NCI-H82 treated with DMSO at 0.1 percent for 48 hours (cell line): ENCODE measurements around the gene HAUS1.
"Not testable (repeated sequence)": the region's sequence is repeated elsewhere in the genome, so short reads cannot be mapped to it uniquely, and the experiment has no call there.

ENCODE experiments used
- DNase-seq: peaks from one replicate; lab custom pipeline; 2025; ENCODE audit not compliant: unreplicated experiment; lab: John Stamatoyannopoulos, UW

The HAUS1 gene

DNA sequence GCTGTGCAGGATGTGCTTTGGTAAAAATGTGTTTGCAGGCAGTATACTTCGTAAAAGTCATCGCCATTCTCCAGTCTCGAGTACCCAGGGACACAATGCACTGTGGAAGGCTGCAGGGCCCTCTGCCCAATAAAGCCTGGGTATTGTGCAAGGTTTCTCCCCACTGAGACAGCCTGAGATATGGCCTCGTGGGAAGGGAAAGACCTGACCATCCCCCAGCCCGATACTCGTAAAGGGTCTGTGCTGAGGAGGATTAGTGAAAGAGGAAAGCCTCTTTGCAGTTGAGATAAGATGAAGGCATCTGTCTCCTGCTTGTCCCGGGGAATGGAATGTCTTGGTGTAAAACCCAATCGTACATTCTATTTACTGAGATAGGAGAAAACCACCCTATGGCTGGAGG, 15.7 kb upstream of the HAUS1 start:
- DNase-seq = peak; percentile 74

- no peak for DNase-seq
These were observed 8.7 kb upstream of the HAUS1 start for GRCh38 chr18:46095532-46095931.

DNA sequence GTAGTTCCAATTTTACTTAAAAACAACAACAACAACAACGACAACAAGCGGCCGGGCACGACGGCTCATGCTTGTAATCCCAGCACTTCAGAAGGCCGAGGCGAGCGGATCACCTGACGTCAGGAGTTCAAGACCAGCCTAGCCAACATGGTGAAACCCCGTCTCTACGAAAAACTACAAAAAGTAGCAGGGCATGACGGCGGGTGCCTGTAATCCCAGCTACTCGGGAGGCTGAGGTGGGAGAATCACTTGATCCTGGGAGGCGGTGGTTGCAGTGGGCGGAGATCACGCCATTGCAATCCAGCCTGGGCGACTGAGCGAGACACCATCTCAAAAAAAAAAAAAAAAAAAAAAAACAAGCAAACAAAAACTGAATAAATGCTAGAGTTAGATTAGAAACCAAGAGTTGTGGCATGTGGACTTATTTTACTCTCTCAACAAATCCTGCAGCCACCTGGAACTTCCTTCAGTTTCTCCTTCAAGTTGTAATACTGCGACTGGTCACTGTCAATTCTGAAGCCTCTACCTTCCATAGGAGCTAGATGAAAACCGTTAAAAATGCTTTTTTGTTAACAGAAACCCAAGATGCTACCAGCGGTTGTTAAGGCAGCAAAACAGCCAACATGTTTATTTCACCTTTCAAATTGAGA, 7.4 kb upstream of the HAUS1 start:
- no peak for DNase-seq

- no peak for DNase-seq
These were observed 6.8 kb upstream of the HAUS1 start for GRCh38 chr18:46097431-46097800.

DNA sequence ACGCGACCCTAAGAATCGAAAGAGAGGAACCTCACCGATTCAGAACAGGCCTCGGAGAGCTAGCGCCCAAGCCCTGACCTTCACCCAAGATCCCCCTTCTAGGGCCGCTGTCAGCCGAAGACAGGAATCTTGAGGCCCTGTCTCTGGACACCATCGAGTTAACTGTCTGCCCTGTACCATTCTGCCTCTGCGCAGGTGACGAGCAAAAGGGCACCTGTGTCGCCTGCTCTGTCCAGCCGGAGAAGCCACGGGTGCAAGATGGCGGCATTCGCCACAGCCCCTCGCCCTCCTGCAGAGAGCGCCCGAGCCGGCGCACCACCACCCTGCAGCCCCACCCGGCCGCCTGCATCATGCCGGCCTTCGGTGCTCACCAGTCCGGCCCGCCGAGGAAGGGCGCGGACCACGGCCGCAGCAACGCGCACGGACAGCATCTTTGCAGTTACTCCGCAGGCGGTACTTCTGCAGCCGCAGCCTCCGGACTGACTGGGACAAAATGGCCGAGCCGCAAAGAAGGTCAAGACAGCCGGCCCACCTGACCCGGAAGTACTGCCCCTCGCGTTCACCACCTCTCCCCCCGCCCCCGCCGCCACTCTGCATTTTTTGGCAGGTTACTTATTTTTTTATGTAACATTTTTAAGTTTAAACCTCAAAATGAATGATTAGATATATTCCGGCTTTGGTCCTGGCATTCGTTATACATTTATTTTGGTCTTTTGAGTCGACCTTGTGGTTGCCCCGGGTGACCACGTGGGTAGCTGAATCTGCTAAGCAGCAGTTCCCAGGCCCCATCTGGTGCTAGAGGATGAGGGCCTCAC, 6.2 kb upstream of the HAUS1 start, which contains the start of gene ATP5F1A:
ATP5F1A (minus strand) TSS at position 496 of the 815 bp plus-strand sequence; CDS start at position 431, 65 bp downstream.
- peak; percentile 89 for DNase-seq

GRCh38 chr18:46098616-46098933, 5.6 kb upstream of the HAUS1 start:
- peak; percentile 92 for DNase-seq

GRCh38 chr18:46099463-46099862, 4.7 kb upstream of the HAUS1 start:
- DNase-seq = no peak

DNA sequence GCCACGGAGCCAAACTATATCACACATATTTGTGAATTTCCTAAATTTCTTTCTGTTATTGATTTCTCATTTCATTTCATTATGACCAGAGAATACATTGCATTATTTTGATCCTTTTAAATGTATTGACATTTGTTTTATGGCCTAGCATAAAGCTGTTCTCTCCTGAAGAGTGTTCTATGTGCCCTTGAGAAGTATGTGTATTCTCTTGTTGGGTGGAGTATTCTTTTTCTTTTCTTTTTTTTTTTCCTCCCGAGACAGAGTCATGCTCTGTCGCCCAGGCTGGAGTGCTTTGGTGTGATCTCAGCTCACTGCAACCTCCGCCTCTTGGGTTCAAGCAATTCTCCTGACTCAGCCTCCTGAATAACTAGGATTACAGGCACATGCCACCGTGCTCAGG, 5.2 kb downstream of the HAUS1 start:
- DNase-seq = no peak

DNA sequence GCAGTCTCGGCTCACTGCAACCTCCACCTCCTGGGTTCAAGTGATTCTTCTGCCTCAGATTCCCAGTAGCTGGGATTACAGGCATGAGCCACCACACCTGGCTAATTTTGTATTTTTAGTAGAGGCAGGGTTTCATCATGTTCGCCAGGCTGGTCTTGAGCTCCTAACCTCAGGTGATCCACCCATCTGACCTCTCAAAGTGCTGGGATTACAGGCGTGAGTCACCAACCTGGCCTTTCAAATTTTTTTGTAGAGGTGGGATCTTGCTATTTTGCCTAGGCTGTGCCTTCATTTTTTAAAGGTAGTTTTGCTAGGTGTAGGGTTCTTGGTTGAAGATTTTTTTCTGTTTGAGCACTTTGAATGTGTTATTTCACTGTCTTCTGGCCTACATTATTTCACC, 6.2 kb downstream of the HAUS1 start:
- no peak for DNase-seq

DNA sequence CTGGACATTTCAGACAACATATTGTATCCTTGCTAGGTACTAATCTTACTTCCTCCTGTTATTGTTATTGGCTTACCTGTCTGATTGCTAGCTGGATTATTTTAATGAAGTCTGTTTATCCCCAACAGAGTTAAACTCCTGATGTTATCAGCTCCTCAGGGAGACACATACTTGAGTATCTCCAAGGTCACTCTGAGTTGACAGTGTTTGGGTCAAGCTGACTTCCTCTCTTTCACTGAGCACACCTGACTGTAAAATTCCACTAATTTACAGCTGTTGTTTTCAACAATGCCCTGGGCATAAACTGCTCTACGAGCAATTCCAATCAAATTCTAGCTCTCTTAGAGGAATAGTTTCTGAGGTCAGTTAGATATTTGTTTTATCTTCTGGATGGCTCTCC, 9.6 kb downstream of the HAUS1 start:
- DNase-seq = no peak

GRCh38 chr18:46126625-46127024, 22.4 kb downstream of the HAUS1 start:
- not testable (repeated sequence) for DNase-seq

DNA sequence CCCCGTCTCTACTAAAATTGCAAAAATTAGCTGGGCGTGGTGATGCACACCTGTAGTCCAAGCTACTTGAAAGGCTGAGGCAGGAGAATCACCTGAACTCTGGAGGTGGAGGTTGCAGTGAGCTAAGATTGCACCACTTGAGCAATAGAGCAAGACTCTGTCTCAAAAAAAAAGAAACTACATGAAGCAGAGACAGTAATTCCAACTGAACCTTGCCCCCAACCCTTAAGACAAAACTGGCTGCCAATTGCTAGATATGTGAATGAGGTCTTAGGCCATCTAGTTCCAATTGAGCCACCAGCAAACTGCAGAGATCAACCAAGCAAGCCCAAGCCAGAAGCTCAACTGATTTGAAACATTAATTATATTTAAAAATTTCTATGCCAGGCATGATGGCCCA, 25.9 kb downstream of the HAUS1 start:
- DNase-seq = no peak

- DNase-seq = not testable (repeated sequence)
These were observed 26.4 kb downstream of the HAUS1 start for GRCh38 chr18:46130549-46130948.

GRCh38 chr18:46133534-46133933, 29.3 kb downstream of the HAUS1 start:
- DNase-seq = no peak

- DNase-seq = peak; percentile 15
These were observed 30.9 kb downstream of the HAUS1 start for GRCh38 chr18:46134920-46135675.

DNA sequence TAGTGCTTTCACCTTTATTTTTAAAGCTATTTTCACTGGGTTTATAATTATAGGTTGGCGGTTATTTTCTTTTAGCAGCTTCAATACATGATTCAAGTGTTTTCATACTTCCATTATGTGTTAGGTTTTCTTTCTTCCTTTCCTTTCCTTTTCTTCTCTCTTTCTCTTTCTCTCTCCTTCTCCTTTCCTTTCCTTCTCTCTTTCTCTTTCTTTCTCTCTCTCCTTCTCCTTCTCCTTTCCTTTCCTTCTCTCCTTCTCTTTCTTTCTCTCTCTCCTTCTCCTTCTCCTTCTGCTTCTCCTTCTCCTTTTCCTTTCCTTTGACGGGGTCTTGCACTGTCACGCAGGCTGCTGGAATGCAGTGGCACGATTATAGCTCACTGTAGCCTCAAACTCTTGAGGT, 36.0 kb downstream of the HAUS1 start:
- DNase-seq = no peak

DNA sequence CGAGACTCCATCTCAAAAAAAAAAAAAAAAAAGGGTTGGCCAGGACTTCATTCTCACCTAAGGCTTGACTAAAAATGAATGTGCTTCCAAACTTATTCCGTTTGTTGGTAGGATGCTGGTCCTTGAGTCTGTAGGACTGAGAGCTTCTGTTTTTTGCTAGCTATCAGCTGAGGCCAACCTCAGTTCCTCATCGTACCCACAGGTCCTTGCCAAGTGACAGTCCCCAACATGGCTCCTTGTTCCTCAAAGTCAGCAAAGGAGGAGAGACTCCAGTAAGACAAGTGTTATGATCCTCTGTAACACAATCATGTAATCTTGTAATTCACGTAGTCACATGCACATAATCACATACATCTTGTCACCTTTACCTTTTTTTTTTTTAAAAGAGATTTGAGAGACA, 37.0 kb downstream of the HAUS1 start:
- no peak for DNase-seq

- peak; percentile 15 for DNase-seq
These were observed 44.6 kb downstream of the HAUS1 start for GRCh38 chr18:46148810-46149209.

DNA sequence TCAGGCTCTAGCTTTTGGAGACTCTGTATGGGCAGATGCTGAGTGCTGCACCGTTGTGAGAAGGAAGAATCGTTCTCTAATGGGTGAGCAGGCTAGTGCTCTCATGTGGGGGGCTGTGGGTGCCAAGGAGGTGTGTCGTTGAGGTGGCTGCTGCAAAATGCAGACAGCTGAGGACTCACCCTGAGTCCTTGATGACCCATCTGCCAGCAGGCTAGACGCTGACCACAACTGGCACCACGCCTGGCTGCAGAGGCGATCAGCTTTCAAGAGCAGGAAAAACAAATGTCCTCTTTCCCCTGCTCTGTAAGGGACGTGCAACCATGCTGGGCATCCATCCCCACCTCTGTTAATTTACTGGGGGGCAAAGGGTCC, 48.2 kb downstream of the HAUS1 start:
- DNase-seq = no peak

DNA sequence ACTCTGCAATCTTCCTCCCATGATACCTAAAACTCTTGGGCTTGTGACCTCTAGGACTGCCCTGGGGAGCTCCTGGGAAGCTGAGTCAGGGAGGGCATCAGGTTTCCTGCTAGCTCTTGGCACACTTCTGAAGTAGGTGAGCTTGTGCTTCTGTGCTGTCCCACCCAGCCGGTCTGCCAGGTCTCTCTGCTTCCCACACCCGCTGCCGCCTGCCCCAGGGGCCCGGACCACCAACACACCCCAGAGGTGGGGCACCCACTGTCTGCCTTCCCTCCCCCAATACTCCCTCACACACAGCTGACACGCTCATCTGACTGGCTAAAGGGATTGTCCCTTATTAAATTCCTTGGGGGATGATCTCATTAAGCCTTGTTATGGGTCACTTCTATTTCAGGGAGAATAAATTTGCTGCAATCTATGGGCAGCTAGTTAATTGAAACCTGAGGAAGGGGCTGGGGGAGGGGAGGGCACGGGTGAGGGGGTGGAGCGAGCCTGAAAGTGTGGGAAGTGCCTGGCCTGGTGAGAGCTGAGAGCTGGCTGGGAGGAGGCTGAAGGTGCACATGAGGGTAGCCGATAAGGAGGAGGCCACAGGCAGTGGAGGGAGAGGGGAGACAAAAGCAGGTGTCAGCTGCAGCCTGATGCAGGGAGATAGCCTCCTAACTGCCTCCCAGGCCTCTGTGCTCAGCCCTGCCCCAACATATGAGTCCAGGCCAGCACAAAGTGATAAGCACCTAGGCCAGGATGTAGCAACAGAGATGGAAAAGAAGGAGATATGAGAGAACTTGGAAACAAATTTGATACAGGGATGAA, 48.8 kb downstream of the HAUS1 start:
- peak; percentile 95 for DNase-seq

DNA sequence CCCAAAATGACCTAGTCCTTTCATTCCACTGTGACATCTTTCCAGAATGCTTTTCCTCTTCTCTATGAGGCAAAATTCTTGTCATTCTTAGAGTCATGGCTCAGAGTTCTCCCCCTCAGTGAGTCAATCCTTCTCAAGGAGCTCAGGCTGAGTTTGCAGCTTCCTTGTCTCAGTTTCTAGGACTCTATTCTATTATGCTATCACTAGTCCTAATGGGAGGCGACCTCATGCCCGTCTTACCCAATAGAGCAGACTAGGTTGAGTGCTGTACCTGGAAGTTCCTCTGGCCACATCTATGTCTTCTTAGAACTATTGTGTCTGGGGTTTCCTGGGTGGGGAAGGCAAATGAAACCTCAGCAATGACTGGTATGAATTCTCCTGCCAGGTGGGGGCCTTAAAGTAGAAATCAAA, 51.5 kb downstream of the HAUS1 start:
- no peak for DNase-seq
